ENCODE data around the gene CTNNA2. TPM values are rescaled to one million over a fixed set of nuclear protein-coding genes. Genes with fewer than 3 reads are reported as not detected.

Gene CTNNA2
- total RNA-seq, 1 donor from 2014 or later, result 2.9 TPM

DNA sequence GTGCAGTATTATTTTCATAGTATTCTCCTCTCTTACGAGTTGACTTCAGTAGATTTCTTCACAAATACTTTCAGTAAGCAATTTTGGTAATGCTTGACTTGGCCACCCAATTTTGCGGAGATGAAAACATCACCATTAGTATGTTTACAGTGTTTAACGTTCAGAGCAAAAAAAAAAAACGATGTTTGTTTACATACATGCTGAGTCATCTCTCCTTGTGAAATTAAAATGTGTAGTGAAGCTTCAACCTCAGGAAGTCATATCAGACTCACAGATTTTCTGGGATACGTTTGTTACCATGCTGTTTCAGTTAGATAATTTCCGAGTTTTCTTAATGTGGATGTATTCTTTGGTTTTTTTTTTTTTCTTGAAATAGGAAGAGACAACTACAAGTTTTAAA, 100.1 kb downstream of the CTNNA2 start:
- no peak overlapping the region for H3K4me3 Mint-ChIP-seq
- H3K4me1 Mint-ChIP-seq, result no peaks in the 10 kb centered on the region
- H3K27ac Mint-ChIP-seq (ENCODE audit: unreplicated experiment), result no peak overlapping the region
- no peaks in the 10 kb centered on the region for H3K27me3 Mint-ChIP-seq (ENCODE audit: low read depth)
- H3K36me3 Mint-ChIP-seq (ENCODE audit: low read depth), result no peaks in the 10 kb centered on the region
- TF ChIP-seq, protein P1, sequence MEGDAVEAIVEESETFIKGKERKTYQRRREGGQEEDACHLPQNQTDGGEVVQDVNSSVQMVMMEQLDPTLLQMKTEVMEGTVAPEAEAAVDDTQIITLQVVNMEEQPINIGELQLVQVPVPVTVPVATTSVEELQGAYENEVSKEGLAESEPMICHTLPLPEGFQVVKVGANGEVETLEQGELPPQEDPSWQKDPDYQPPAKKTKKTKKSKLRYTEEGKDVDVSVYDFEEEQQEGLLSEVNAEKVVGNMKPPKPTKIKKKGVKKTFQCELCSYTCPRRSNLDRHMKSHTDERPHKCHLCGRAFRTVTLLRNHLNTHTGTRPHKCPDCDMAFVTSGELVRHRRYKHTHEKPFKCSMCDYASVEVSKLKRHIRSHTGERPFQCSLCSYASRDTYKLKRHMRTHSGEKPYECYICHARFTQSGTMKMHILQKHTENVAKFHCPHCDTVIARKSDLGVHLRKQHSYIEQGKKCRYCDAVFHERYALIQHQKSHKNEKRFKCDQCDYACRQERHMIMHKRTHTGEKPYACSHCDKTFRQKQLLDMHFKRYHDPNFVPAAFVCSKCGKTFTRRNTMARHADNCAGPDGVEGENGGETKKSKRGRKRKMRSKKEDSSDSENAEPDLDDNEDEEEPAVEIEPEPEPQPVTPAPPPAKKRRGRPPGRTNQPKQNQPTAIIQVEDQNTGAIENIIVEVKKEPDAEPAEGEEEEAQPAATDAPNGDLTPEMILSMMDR (conservative IDR thresholded peaks at IDR 0.05), result no peak
- no peak for DNase-seq (ENCODE audit: low read depth, low spot score)
- H3K9me3 Mint-ChIP-seq, result no peaks in the 10 kb centered on the region

DNA sequence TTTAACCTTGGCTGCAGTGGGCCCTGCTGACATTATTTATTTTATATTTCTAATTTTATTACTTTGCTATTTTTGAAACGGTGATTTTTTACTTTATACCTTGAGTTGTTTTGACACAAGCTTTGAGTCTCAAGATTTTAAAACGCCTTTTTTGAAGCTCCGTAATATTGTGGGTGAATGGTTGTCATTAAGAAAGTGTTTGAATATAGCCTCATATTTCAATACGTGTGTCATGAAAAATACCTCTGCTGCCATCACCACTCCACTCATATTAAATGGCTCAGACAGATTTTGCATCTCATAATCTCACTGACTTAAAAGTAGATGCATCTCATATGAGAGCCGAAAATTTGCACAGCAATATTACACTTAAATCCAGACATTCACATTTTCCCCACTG, 106.6 kb downstream of the CTNNA2 start:
- H3K4me1 Mint-ChIP-seq, result no peaks in the 10 kb centered on the region
- H3K27me3 Mint-ChIP-seq (ENCODE audit: low read depth), result no peaks in the 10 kb centered on the region
- H3K9me3 Mint-ChIP-seq, result no peaks in the 10 kb centered on the region
- TF ChIP-seq, protein P1 (conservative IDR thresholded peaks at IDR 0.05), result no peak
- no peak overlapping the region for H3K4me3 Mint-ChIP-seq
- H3K27ac Mint-ChIP-seq (ENCODE audit: unreplicated experiment), result no peak overlapping the region
- no peaks in the 10 kb centered on the region for H3K36me3 Mint-ChIP-seq (ENCODE audit: low read depth)
- no peak for DNase-seq (ENCODE audit: low read depth, low spot score)

DNA sequence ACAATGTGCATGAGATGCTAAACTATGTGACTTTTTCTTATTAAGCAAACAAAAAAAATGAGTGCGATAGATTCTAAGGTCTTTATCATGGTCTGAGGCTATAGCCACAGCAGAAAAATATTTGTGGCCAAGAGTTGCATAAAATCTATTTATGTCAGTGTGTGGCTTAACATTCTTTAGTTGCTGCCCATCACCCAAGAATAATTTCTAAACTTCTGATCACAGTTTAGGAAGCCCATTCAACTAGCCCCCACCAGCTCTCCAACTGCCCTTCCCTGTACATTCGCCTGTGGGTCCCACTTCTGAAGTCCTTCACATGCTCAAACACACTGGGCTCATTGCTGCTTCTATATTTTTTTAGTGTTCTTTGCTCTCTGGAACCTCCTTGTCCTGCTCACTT, 107.1 kb downstream of the CTNNA2 start:
- no peaks in the 10 kb centered on the region for H3K9me3 Mint-ChIP-seq
- H3K4me3 Mint-ChIP-seq, result no peak overlapping the region
- H3K4me1 Mint-ChIP-seq, result no peaks in the 10 kb centered on the region
- no peaks in the 10 kb centered on the region for H3K36me3 Mint-ChIP-seq (ENCODE audit: low read depth)
- H3K27me3 Mint-ChIP-seq (ENCODE audit: low read depth), result no peaks in the 10 kb centered on the region
- no peak overlapping the region for H3K27ac Mint-ChIP-seq (ENCODE audit: unreplicated experiment)
- DNase-seq (ENCODE audit: low read depth, low spot score), result no peak
- TF ChIP-seq, protein P1 (conservative IDR thresholded peaks at IDR 0.05), result no peak

DNA sequence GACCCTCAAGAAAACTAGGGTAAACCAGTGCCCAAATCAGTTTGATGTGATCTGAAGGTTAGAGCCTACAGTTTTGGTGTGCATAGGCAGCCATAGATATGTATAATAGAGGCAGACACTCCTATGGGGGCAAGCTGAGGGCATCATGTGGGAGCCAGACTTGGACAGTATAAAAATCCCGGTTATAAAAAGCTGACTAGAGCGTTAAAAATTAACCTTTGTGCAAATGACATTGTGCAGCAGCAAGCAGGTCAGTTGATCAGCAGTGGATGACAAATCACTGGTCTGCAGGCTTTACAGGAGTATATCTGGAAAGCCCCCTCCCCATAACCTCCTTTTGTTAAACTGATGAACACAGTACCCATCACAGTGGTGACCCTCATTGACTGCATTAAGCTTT, 107.8 kb downstream of the CTNNA2 start:
- Mint-ChIP-seq H3K9me3 (no peaks in the 10 kb centered on the region), H3K36me3 (ENCODE audit: low read depth) (no peaks in the 10 kb centered on the region), H3K4me1 (no peaks in the 10 kb centered on the region), H3K27me3 (ENCODE audit: low read depth) (no peaks in the 10 kb centered on the region), H3K4me3 (no peak overlapping the region), H3K27ac (ENCODE audit: unreplicated experiment) (no peak overlapping the region)
- TF ChIP-seq, protein P1 (conservative IDR thresholded peaks at IDR 0.05), result no peak
- DNase-seq (ENCODE audit: low read depth, low spot score), result no peak

DNA sequence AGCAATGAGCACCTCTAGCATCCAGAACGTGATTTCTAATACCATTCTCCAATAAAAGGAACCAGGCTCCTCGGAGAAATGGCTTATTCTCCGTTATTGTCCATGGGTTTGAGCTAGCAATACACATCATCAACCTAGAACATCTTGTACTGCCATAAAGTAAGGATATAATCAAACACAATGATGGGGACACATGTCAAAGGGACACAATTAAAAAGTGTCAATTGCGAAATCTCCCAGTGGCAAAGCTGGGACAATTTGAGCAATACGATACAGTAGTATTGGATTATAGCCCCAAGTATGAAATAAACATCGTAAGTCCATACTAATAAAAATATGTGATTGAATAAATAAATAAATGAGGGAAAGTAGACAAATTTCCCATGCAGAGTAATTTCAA, 108.4 kb downstream of the CTNNA2 start:
- TF ChIP-seq, protein P1 (conservative IDR thresholded peaks at IDR 0.05), result no peak
- Mint-ChIP-seq H3K27me3 (ENCODE audit: low read depth) (no peaks in the 10 kb centered on the region), H3K9me3 (no peaks in the 10 kb centered on the region), H3K4me3 (no peak overlapping the region), H3K27ac (ENCODE audit: unreplicated experiment) (no peak overlapping the region), H3K4me1 (no peaks in the 10 kb centered on the region), H3K36me3 (ENCODE audit: low read depth) (no peaks in the 10 kb centered on the region)
- DNase-seq (ENCODE audit: low read depth, low spot score), result no peak

DNA sequence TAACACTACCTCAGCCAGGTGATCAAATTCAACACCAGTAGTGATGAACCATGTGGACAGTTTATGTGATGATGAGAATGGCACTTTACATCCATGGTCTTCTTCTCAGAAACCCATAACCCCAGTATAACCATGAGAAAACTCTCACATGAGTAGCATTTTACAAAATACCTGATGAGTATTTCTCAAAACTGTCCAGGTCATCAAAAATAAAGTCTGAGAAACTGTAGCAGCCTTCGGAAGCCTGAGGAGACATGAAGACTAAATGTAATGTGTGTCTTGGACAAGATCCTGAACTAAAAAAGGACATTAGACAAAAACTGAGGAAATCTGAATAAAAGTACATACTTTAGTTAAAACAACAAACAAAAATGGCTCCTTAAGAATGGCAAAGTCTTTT, 108.9 kb downstream of the CTNNA2 start:
- no peak overlapping the region for H3K4me3 Mint-ChIP-seq

More for the DNA sequence above, 108.9 kb downstream of the CTNNA2 start:
- no peaks in the 10 kb centered on the region for H3K4me1 Mint-ChIP-seq
- H3K27ac Mint-ChIP-seq (ENCODE audit: unreplicated experiment), result no peak overlapping the region
- no peaks in the 10 kb centered on the region for H3K9me3 Mint-ChIP-seq
- no peaks in the 10 kb centered on the region for H3K27me3 Mint-ChIP-seq (ENCODE audit: low read depth)
- DNase-seq (ENCODE audit: low read depth, low spot score), result no peak
- TF ChIP-seq, protein P1 (conservative IDR thresholded peaks at IDR 0.05), result no peak
- H3K36me3 Mint-ChIP-seq (ENCODE audit: low read depth), result no peaks in the 10 kb centered on the region
